Peyer's patch (tissue), 4 donors: ENCODE results near the gene MYO3B.

Experiments used
- POLR2A ChIP-seq, 2 donors: fragments of 450-650 bp; IDR thresholded peaks; one replicate each; pipeline ENCODE4 v1.5.1; 2017; ENCODE audit warnings: antibody characterized with exemption in 2 of 2, mild to moderate bottlenecking in 2 of 2, moderate library complexity in 2 of 2
- TF ChIP-seq, protein P1 (sequence below), 6 experiments: fragments of 450-650 bp in 4 of 6; fragments of 200-600 bp in 2 of 6; sonication (generic) in 1 of 6; IDR thresholded peaks; one replicate each; pipeline ENCODE4 v1.5.1; 2017 to 2019; ENCODE audit warnings: antibody characterized with exemption in 6 of 6, mild to moderate bottlenecking in 3 of 6, moderate library complexity in 1 of 6

DNA sequence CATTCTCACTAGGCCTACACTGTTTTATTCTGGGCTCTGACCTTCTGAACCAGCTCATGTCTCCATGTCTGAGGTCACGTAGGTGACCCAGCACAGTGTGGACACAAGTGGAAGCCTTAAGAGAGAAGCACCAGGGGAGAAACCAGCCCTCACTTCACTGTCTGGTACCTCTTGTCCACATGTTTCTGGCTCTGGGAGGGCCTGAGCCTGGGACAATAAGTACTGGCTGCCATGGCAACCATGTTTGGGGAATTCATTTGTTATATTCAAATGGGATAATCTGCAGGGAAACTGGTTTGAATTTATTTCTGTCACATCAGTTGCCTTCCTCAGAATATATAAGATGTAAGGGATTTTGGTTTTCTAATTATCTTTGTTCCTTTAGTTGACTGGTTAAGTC lies 23.3 kb downstream of the MYO3B start:
- TF ChIP-seq POLR2A (IDR thresholded peaks at IDR 0.05): no peak
- TF ChIP-seq, protein P1, sequence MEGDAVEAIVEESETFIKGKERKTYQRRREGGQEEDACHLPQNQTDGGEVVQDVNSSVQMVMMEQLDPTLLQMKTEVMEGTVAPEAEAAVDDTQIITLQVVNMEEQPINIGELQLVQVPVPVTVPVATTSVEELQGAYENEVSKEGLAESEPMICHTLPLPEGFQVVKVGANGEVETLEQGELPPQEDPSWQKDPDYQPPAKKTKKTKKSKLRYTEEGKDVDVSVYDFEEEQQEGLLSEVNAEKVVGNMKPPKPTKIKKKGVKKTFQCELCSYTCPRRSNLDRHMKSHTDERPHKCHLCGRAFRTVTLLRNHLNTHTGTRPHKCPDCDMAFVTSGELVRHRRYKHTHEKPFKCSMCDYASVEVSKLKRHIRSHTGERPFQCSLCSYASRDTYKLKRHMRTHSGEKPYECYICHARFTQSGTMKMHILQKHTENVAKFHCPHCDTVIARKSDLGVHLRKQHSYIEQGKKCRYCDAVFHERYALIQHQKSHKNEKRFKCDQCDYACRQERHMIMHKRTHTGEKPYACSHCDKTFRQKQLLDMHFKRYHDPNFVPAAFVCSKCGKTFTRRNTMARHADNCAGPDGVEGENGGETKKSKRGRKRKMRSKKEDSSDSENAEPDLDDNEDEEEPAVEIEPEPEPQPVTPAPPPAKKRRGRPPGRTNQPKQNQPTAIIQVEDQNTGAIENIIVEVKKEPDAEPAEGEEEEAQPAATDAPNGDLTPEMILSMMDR (IDR thresholded peaks at IDR 0.05): no peak
